ENCODE measurements around the gene TEX53. TPM values are rescaled to one million over a fixed set of nuclear protein-coding genes. Genes with fewer than 3 reads are reported as not detected.

Gene TEX53
- total RNA-seq, 1 experiment from 2014 or later = not detected

- TF ChIP-seq CBX3 (IDR thresholded peaks at IDR 0.05; ENCODE audit: low read depth) = no peak
Observed at GRCh38 chr9:114655689-114656088, 1.9 kb downstream of the TEX53 start (continued).

- H3K4me1 ChIP-seq (ENCODE audit: control insufficient read depth in 1 of 2, insufficient read depth in 2 of 2, low read length in 2 of 2) = peaks cover 0 to 5% of the 10 kb centered on the region in 2 experiments; a peak in 2 of 4 replicates
- no TSS peak for BruUV-seq (replicated peaks)
- ATAC-seq (peak; percentile 95), DNase-seq (ENCODE audit: low read depth, low spot score) (peak; percentile 57)
- H3K4me2 ChIP-seq (ENCODE audit: low read length) = no peak overlapping the region
- intact Hi-C loops (cut with micrococcal nuclease) = loop anchor here (1.0 kb wide), 4 partner anchors 166 to 314 kb away; no protein-coding TSS in a partner anchor
- no peak for TF ChIP-seq CBX3 (IDR thresholded peaks at IDR 0.05; ENCODE audit: low read depth)
- no peak for TF ChIP-seq REST (IDR thresholded peaks at IDR 0.05; ENCODE audit: low read depth)
- peak; percentile 29 for TF ChIP-seq YY1 (IDR thresholded peaks at IDR 0.05; ENCODE audit: extremely low read depth, insufficient replicate concordance, low read depth, low read length)
- no peak for TF ChIP-seq CEBPB (IDR thresholded peaks at IDR 0.05; ENCODE audit: low read depth)
- no peak for TF ChIP-seq ZFX (IDR thresholded peaks at IDR 0.05)
- no peak for TF ChIP-seq SRF (IDR thresholded peaks at IDR 0.05; ENCODE audit: low read depth)
- TF ChIP-seq ZNF274 (IDR thresholded peaks at IDR 0.05; ENCODE audit: low read depth, low read length) = no peak
- no peak for TF ChIP-seq EZH2phosphoT487 (IDR thresholded peaks at IDR 0.05; ENCODE audit: borderline replicate concordance)
- peak; percentile 97 for TF ChIP-seq RAD21 (IDR thresholded peaks at IDR 0.05; ENCODE audit: low read depth)
- TF ChIP-seq EGR1 (IDR thresholded peaks at IDR 0.05; ENCODE audit: low read depth) = no peak
- TF ChIP-seq MAX (IDR thresholded peaks at IDR 0.05) = 0 out of 2 replicates have a peak, but pooled peaks have one; percentile 8
- no peak for TF ChIP-seq POLR2AphosphoS5 (IDR thresholded peaks at IDR 0.05; ENCODE audit: low read depth, low read length)
- TF ChIP-seq SIN3A (IDR thresholded peaks at IDR 0.05; ENCODE audit: low read depth) = no peak
- no peak for TF ChIP-seq FOSL1 (IDR thresholded peaks at IDR 0.05; ENCODE audit: low read depth)
- peak; percentile 90 to 95 (median 90) for TF ChIP-seq CTCF (IDR thresholded peaks at IDR 0.05 in 2 of 3, conservative IDR thresholded peaks at IDR 0.05 in 1 of 3; ENCODE audit: borderline replicate concordance in 1 of 3, insufficient read depth in 1 of 3, low read depth in 2 of 3, low read length in 2 of 3)
- H3K4me3 ChIP-seq (replicated peaks in 1 of 2; ENCODE audit: low read depth in 1 of 2, low read length in 2 of 2) = no peak overlapping the region
- H3K9me2 ChIP-seq (ENCODE audit: insufficient read depth) = no peaks in the 10 kb centered on the region
- H3K79me2 ChIP-seq (ENCODE audit: insufficient read depth, low read length) = no peaks in the 10 kb centered on the region
- RAD21 ChIA-PET (ENCODE audit: low non-redundant PET in 1 of 2, low total read pairs in 2 of 2, uncharacterized antibody in 2 of 2, unreplicated experiment in 2 of 2) = interaction anchor here (0.9 to 1.7 kb wide), 12 partner anchors 115 to 248 kb away, joined by 3 to 15 read pairs (median 5); no protein-coding TSS in a partner anchor
- CTCF ChIA-PET = interaction anchor here (0.6 to 4.0 kb wide), 35 partner anchors 8 to 546 kb away, joined by 3 to 71 read pairs (median 4); partner anchors contain the start of gene ATP6V1G1
- POLR2A ChIA-PET = interaction anchor here (1.0 to 1.6 kb wide), 4 partner anchors 66 to 248 kb away, joined by 3 to 4 read pairs (median 4); partner anchors contain the start of gene ATP6V1G1
- H3K9ac ChIP-seq (ENCODE audit: low read length) = no peak overlapping the region
- H3K27ac ChIP-seq (ENCODE audit: low read depth, low read length) = no peak overlapping the region
- no peaks in the 10 kb centered on the region for H3K9me3 ChIP-seq (ENCODE audit: control insufficient read depth in 1 of 2, insufficient read depth in 1 of 2, low read depth in 1 of 2, low read length in 2 of 2)
- no peaks in the 10 kb centered on the region for H4K20me1 ChIP-seq (ENCODE audit: insufficient read depth)
- H3K36me3 ChIP-seq (ENCODE audit: control insufficient read depth in 1 of 2, insufficient read depth in 2 of 2, low read length in 2 of 2) = no peaks in the 10 kb centered on the region
- H2AFZ ChIP-seq (ENCODE audit: low read depth, low read length, poor library complexity, severe bottlenecking) = peak overlapping the region; percentile 5
- H3K27me3 ChIP-seq (ENCODE audit: insufficient read depth, low read length) = no peaks in the 10 kb centered on the region
Observed at GRCh38 chr9:114653556-114654159, 3.9 kb downstream of the TEX53 start.
